GM23338 (cell line): Measurements from ENCODE around the gene UBE2E2. TPM values are rescaled to one million over a fixed set of nuclear protein-coding genes. Genes with fewer than 3 reads are reported as not detected.

Experiments used
- ATAC-seq: fragments of 200-7000 bp; cut with Tn5 transposase; 3 replicates; pipeline ENCODE4 v1.9.1; 2020
- DNase-seq: peaks from one replicate; pipeline ENCODE4 v3.0.0-alpha.2; 2015; ENCODE audit warnings: low spot score
- H2AFZ ChIP-seq: fragments of 200-600 bp; sonication (generic); 2 replicates; pipeline ENCODE4 v1.8.0; 2016; ENCODE audit warnings: antibody characterized with exemption, mild to moderate bottlenecking, moderate library complexity
- H3F3A ChIP-seq: fragments of 200-600 bp; sonication (generic); replicated peaks from 2 replicates; pipeline ENCODE4 v1.8.0; 2017; ENCODE audit warnings: antibody characterized with exemption, mixed run types, low read depth
- H3K27ac ChIP-seq: fragments of 200-600 bp; sonication (generic); 2 replicates; pipeline ENCODE4 v1.6.1; 2016; ENCODE audit warnings: low read depth
- H3K27me3 ChIP-seq: fragments of 200-600 bp; sonication (generic); 2 replicates; pipeline ENCODE4 v1.8.0; 2016; ENCODE audit warnings: mild to moderate bottlenecking, mixed run types, moderate library complexity; ENCODE audit not compliant: insufficient read depth
- H3K36me3 ChIP-seq: fragments of 200-600 bp; sonication (generic); 2 replicates; pipeline ENCODE4 v1.8.0; 2016; ENCODE audit warnings: mild to moderate bottlenecking; ENCODE audit not compliant: insufficient read depth
- H3K4me1 ChIP-seq: fragments of 200-600 bp; sonication (generic); 2 replicates; pipeline ENCODE4 v1.8.0; 2016; ENCODE audit warnings: mild to moderate bottlenecking, moderate library complexity; ENCODE audit not compliant: insufficient read depth
- H3K4me2 ChIP-seq: fragments of 200-600 bp; sonication (generic); 2 replicates; pipeline ENCODE4 v1.7.1; 2017; ENCODE audit warnings: mixed run types
- H3K4me3 ChIP-seq: fragments of 200-600 bp; sonication (generic); 2 replicates; pipeline ENCODE4 v1.6.1; 2016; ENCODE audit warnings: mixed run types
- H3K79me2 ChIP-seq: fragments of 200-600 bp; sonication (generic); replicated peaks from 2 replicates; pipeline ENCODE4 v1.8.0; 2017; ENCODE audit warnings: mild to moderate bottlenecking; ENCODE audit not compliant: insufficient read depth
- H3K9me2 ChIP-seq: fragments of 200-600 bp; sonication (generic); 2 replicates; pipeline ENCODE4 v1.8.0; 2017; ENCODE audit not compliant: insufficient read depth
- H4K20me1 ChIP-seq: fragments of 200-600 bp; sonication (generic); replicated peaks from 2 replicates; pipeline ENCODE4 v1.8.0; 2017; ENCODE audit warnings: mild to moderate bottlenecking; ENCODE audit not compliant: insufficient read depth
- H3K27ac Mint-ChIP-seq: 2 replicates; pipeline ENCODE4 v1.8.0; 2020; ENCODE audit warnings: inconsistent platforms, mild to moderate bottlenecking, moderate library complexity, mixed read lengths
- H3K27me3 Mint-ChIP-seq: 3 replicates; pipeline ENCODE4 v1.8.0; 2022; ENCODE audit warnings: low read depth, mild to moderate bottlenecking, moderate library complexity, mixed read lengths, inconsistent platforms; ENCODE audit not compliant: insufficient read depth, poor library complexity
- H3K36me3 Mint-ChIP-seq: 3 replicates; pipeline ENCODE4 v1.8.0; 2021; ENCODE audit warnings: low read depth, mild to moderate bottlenecking, inconsistent platforms, moderate library complexity, mixed read lengths
- H3K4me1 Mint-ChIP-seq: 3 replicates; pipeline ENCODE4 v1.8.0; 2020; ENCODE audit warnings: mild to moderate bottlenecking, inconsistent platforms, mixed read lengths
- H3K4me3 Mint-ChIP-seq: 3 replicates; pipeline ENCODE4 v1.8.0; 2021; ENCODE audit warnings: moderate library complexity, mild to moderate bottlenecking, inconsistent platforms, mixed read lengths
- H3K9me3 Mint-ChIP-seq: 3 replicates; pipeline ENCODE4 v1.8.0; 2020; ENCODE audit warnings: moderate library complexity, mild to moderate bottlenecking, inconsistent platforms, mixed read lengths
- CTCF ChIP-seq, 2 experiments: fragments of 200-600 bp in 1 of 2; sonication (generic) in 1 of 2; conservative IDR thresholded peaks; 2 replicates each; pipeline versions ENCODE4 v1.5.1 to v1.6.1; 2016 to 2017; ENCODE audit warnings: antibody characterized with exemption in 2 of 2, low read depth in 2 of 2, mild to moderate bottlenecking in 2 of 2, moderate library complexity in 1 of 2
- EZH2 ChIP-seq: fragments of 200-600 bp; sonication (generic); IDR thresholded peaks from one replicate; pipeline ENCODE4 v1.8.0; 2017; ENCODE audit warnings: antibody characterized with exemption, mild to moderate bottlenecking, low read depth; ENCODE audit not compliant: unreplicated experiment
- REST ChIP-seq: IDR thresholded peaks from one replicate; pipeline ENCODE4 v1.6.1; 2018; ENCODE audit warnings: antibody characterized with exemption; ENCODE audit not compliant: unreplicated experiment
- ZNF462 ChIP-seq: fragments of 250-450 bp; sonication (Bioruptor Pico); IDR thresholded peaks from 2 replicates; pipeline ENCODE4 v1.5.0; 2020; ENCODE audit warnings: mild to moderate bottlenecking, moderate library complexity
- polyA plus RNA-seq: library from polyadenylated mRNA; unstranded; fragments of >200 nt; fragmentation: Nextera tagmentation; extraction: Ambion mirVana; gene quantifications from 2 replicates; pipeline ENCODE4 v1.2.1, GENCODE V29; 2016
- total RNA-seq: library from RNA; depleted of rRNA; stranded (reverse); fragments of >200 nt; shearing (Covaris generic); gene quantifications from 2 replicates; pipeline ENCODE4 v1.2.3, GENCODE V29; 2014

The UBE2E2 gene
- total and polyA plus RNA-seq, 2 experiments from 2014 or later, result 86.9 to 169 TPM

- peaks cover 3% of the 10 kb centered on the region; the same call in 1 of the 3 replicates for H3K9me3 Mint-ChIP-seq
- Histone ChIP-seq H3F3A (no peaks in the 10 kb centered on the region), H3K4me1 (no peaks in the 10 kb centered on the region), H3K27me3 (no peaks in the 10 kb centered on the region), H3K9me2 (no peaks in the 10 kb centered on the region), H3K79me2 (peaks cover 55% of the 10 kb centered on the region), H3K4me2 (no peak overlapping the region), H4K20me1 (peaks cover 4% of the 10 kb centered on the region; the same call in 1 of the 2 replicates), H2AFZ (no peak overlapping the region), H3K4me3 (no peak overlapping the region), H3K36me3 (no peaks in the 10 kb centered on the region), H3K27ac (no peak overlapping the region)
- TF ChIP-seq EZH2, result no peak
- TF ChIP-seq ZNF462 (CRISPR knock-in tag), result no peak
- no peak for TF ChIP-seq CTCF (conservative IDR thresholded peaks at IDR 0.05; ENCODE audit: low read depth in 2 of 2)
- no peak for TF ChIP-seq REST
- DNase-seq (no peak), ATAC-seq (no peak)
- H3K27ac Mint-ChIP-seq, result no peak overlapping the region
- H3K36me3 Mint-ChIP-seq, result peaks cover 8% of the 10 kb centered on the region; the same call in 2 of the 3 replicates
- H3K27me3 Mint-ChIP-seq, result peaks cover 2% of the 10 kb centered on the region
- peaks cover 3% of the 10 kb centered on the region; the same call in 1 of the 3 replicates for H3K4me1 Mint-ChIP-seq
- H3K4me3 Mint-ChIP-seq, result no peak overlapping the region
These were observed 59.6 kb downstream of the UBE2E2 start for GRCh38 chr3:23262766-23263165.
